Ascending aorta (tissue), 2 donors: ENCODE results near the gene TNFRSF11A. TPM values are rescaled to one million over a fixed set of nuclear protein-coding genes. Genes with fewer than 3 reads are reported as not detected.
A peak's percentile ranks its signal among the peaks of the same experiment; 100 is the strongest.

Experiments used
- DNase-seq, 2 donors: peaks; one replicate each; pipeline ENCODE4 v3.0.0-alpha.2; 2019; ENCODE audit warnings: low spot score in 2 of 2
- H3K27ac ChIP-seq, 2 donors: fragments of 200-600 bp; sonication (generic); one replicate each; pipeline ENCODE4 v1.5.1; 2016 to 2017; ENCODE audit warnings: mild to moderate bottlenecking in 1 of 2
- H3K27me3 ChIP-seq: fragments of 200-600 bp; sonication (generic); one replicate; pipeline ENCODE4 v1.5.1; 2017
- H3K36me3 ChIP-seq, 2 donors: fragments of 200-600 bp; sonication (generic); one replicate each; pipeline ENCODE4 v1.5.1; 2016
- H3K4me1 ChIP-seq, 2 donors: fragments of 200-600 bp; sonication (generic); one replicate each; pipeline ENCODE4 v1.5.1; 2016 to 2017; ENCODE audit warnings: mild to moderate bottlenecking in 1 of 2
- H3K4me3 ChIP-seq, 2 donors: fragments of 200-600 bp; sonication (generic); one replicate each; pipeline ENCODE4 v1.5.1; 2016 to 2017; ENCODE audit warnings: mild to moderate bottlenecking in 1 of 2
- H3K9me3 ChIP-seq, 2 donors: fragments of 200-600 bp; sonication (generic); one replicate each; pipeline ENCODE4 v1.5.1; 2016
- CTCF ChIP-seq, 3 experiments: fragments of 200-600 bp in 2 of 3; fragments of 450-650 bp in 1 of 3; sonication (generic) in 2 of 3; IDR thresholded peaks; one replicate each; pipeline ENCODE4 v1.5.1; 2016 to 2019; ENCODE audit warnings: antibody characterized with exemption in 3 of 3, mild to moderate bottlenecking in 1 of 3, moderate library complexity in 1 of 3
- intact Hi-C: fragments of 100-400 bp; cut with DNase I; formaldehyde crosslinking; loops from one replicate; pipeline ENCODE4 v1.15.1; 2023
- total RNA-seq: library from RNA; depleted of rRNA; stranded (reverse); fragments of >200 nt; gene quantifications from one replicate; pipeline ENCODE4 v1.1.0, GENCODE V29; 2016

The TNFRSF11A gene
- total RNA-seq, 1 donor from 2014 or later, result 2.7 TPM

GRCh38 chr18:62281684-62282083, 43.4 kb upstream of the TNFRSF11A start:
- DNase-seq, result no peak
- intact Hi-C loops, result no loop called here

DNA sequence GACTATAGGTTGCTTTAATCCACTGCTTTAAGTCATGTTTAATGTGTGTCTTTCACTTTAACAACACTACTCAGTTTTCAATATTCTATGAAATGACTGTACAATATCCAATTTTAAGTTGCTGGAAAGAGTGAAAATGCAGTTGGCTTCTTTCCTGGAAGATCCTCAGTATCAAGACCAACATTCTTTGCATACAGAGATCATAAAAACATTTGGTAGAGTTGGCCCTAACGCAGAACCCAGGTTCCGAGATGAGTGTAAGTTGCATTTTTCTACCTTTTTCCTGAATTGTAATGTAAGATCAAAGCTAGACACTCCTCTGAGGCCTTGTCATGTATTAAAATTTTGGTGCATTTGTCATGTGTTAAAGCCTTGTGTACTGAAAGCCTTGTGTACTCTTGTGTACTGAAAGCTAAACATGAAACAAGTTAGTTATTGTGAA, 42.9 kb upstream of the TNFRSF11A start:
- Histone ChIP-seq H3K4me1 (peaks cover 3 to 22% of the 10 kb centered on the region in 2 donors), H3K27ac (peak overlapping the region; percentile 44 to 49), H3K4me3 (peak overlapping the region in 1 of 2 donors; percentile 17), H3K36me3 (peaks cover 0 to 5% of the 10 kb centered on the region in 2 donors), H3K27me3 (no peaks in the 10 kb centered on the region), H3K9me3 (no peaks in the 10 kb centered on the region)
- intact Hi-C loops, result no loop called here
- DNase-seq, result no peak
- TF ChIP-seq CTCF (IDR thresholded peaks at IDR 0.05), result no peak

More at GRCh38 chr18:62281684-62282083, 43.4 kb upstream of the TNFRSF11A start:
- Histone ChIP-seq H3K4me1 (peaks cover 3 to 22% of the 10 kb centered on the region in 2 donors), H3K36me3 (peaks cover 0 to 5% of the 10 kb centered on the region in 2 donors), H3K27ac (peak overlapping the region; percentile 44 to 49), H3K9me3 (no peaks in the 10 kb centered on the region), H3K27me3 (no peaks in the 10 kb centered on the region), H3K4me3 (no peak overlapping the region)
- no peak for TF ChIP-seq CTCF (IDR thresholded peaks at IDR 0.05)

- H3K9me3 ChIP-seq, result no peaks in the 10 kb centered on the region
These were observed 40.5 kb upstream of the TNFRSF11A start for GRCh38 chr18:62284637-62285036.

GRCh38 chr18:62285281-62285680, 39.8 kb upstream of the TNFRSF11A start:
- Histone ChIP-seq H3K4me1 (peaks cover 3 to 22% of the 10 kb centered on the region in 2 donors), H3K4me3 (no peak overlapping the region), H3K9me3 (no peaks in the 10 kb centered on the region), H3K27ac (peak overlapping the region in 1 of 2 donors; percentile 24), H3K27me3 (no peaks in the 10 kb centered on the region), H3K36me3 (peaks cover 0 to 16% of the 10 kb centered on the region in 2 donors)
- DNase-seq, result no peak
- no peak for TF ChIP-seq CTCF (IDR thresholded peaks at IDR 0.05)
- intact Hi-C loops, result no loop called here

More at GRCh38 chr18:62284637-62285036, 40.5 kb upstream of the TNFRSF11A start:
- peaks cover 0 to 16% of the 10 kb centered on the region in 2 donors for H3K36me3 ChIP-seq
- H3K4me3 ChIP-seq, result no peak overlapping the region
- no peak for TF ChIP-seq CTCF (IDR thresholded peaks at IDR 0.05)
- no peak for DNase-seq
- intact Hi-C loops, result no loop called here
- peaks cover 3 to 22% of the 10 kb centered on the region in 2 donors for H3K4me1 ChIP-seq
- no peaks in the 10 kb centered on the region for H3K27me3 ChIP-seq
- H3K27ac ChIP-seq, result peak overlapping the region in 1 of 2 donors; percentile 24

DNA sequence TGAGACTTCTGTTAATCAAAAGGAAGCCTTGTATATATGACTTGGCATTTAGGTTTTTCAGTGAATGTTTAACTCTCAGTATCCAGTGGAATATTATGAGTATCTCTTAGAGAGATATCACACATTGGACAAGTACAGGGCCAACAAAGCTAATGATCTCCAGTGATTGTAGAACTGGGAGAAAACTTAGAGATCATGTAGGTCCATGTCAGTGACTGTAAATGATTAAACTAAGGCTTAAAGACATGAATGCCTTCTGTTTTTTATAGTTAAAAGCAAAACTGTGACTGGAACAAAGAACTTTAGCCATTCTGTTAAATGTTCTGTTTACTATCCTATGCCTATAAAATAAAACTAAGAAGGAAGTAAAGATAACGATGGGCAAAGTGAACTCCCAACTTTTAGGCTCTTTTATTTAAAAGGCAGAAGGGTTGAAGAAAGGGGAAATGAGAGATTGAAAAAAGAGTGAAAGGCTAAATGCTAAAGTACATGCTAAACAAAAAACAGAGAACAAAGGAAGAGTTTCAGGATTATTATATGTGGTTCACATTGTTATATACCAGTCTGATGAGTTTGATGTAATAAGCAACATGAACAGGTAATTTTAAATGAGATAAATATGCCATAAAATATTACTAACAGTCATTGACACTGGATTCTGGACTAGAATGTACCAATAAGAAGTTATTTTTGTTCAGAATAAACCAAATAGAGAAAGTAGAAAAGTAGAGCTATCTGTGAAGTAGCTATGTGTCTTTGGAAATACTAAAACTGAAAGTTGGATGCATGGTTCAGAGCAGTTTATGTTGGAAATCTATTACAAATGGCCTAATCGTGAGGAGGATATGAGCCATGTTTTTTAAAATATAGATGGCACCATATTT, 37.1 kb upstream of the TNFRSF11A start:
- H3K36me3 ChIP-seq, result peaks cover 8 to 35% of the 10 kb centered on the region in 2 donors
- peaks cover 0 to 4% of the 10 kb centered on the region in 2 donors for H3K4me1 ChIP-seq
- H3K27ac ChIP-seq, result no peak overlapping the region
- intact Hi-C loops, result no loop called here
- DNase-seq, result no peak
- no peak overlapping the region for H3K4me3 ChIP-seq
- no peaks in the 10 kb centered on the region for H3K27me3 ChIP-seq
- no peaks in the 10 kb centered on the region for H3K9me3 ChIP-seq
- no peak for TF ChIP-seq CTCF (IDR thresholded peaks at IDR 0.05)
